Osteoblast (primary cell): ENCODE results near the gene MB. TPM values are rescaled to one million over a fixed set of nuclear protein-coding genes. Genes with fewer than 3 reads are reported as not detected.
A peak's percentile ranks its signal among the peaks of the same experiment; 100 is the strongest.

Experiments
- DNase-seq: peaks from one replicate; pipeline ENCODE4 v3.0.0; 2011; ENCODE audit warnings: low spot score, mixed read lengths; ENCODE audit not compliant: insufficient read length; ENCODE audit errors: missing footprints
- H2AFZ ChIP-seq: 2 replicates; pipeline ENCODE4 v1.6.0; 2011; ENCODE audit warnings: mild to moderate bottlenecking, low read length
- H3K27ac ChIP-seq: 2 replicates; pipeline ENCODE4 v1.5.1; 2011; ENCODE audit warnings: mild to moderate bottlenecking, low read depth, low read length, moderate library complexity
- H3K27me3 ChIP-seq: 2 replicates; pipeline ENCODE4 v1.6.0; 2012; ENCODE audit warnings: mild to moderate bottlenecking, control low read depth, inconsistent platforms, low read length, moderate library complexity; ENCODE audit not compliant: insufficient read depth
- H3K36me3 ChIP-seq: 2 replicates; pipeline ENCODE4 v1.5.1; 2011; ENCODE audit warnings: mild to moderate bottlenecking, low read length, control low read depth, moderate library complexity; ENCODE audit not compliant: insufficient read depth
- H3K4me1 ChIP-seq: 2 replicates; pipeline ENCODE4 v1.5.1; 2011; ENCODE audit warnings: mild to moderate bottlenecking, low read length, control low read depth, moderate library complexity; ENCODE audit not compliant: insufficient read depth
- H3K4me2 ChIP-seq: 2 replicates; pipeline ENCODE4 v1.6.0; 2011; ENCODE audit warnings: mild to moderate bottlenecking, low read length; ENCODE audit not compliant: insufficient read depth
- H3K4me3 ChIP-seq: fragments of 200-600 bp; sonication (generic); 3 replicates; pipeline ENCODE4 v1.5.1; 2012; ENCODE audit warnings: mild to moderate bottlenecking, low read length, inconsistent platforms; ENCODE audit not compliant: insufficient read depth
- H3K79me2 ChIP-seq: 2 replicates; pipeline ENCODE4 v1.6.0; 2012; ENCODE audit warnings: mild to moderate bottlenecking, low read length, control low read depth, inconsistent platforms; ENCODE audit not compliant: insufficient read depth
- H3K9me3 ChIP-seq: 2 replicates; pipeline ENCODE4 v1.5.1; 2011; ENCODE audit warnings: low read depth, low read length, control low read depth
- H4K20me1 ChIP-seq: 2 replicates; pipeline ENCODE4 v1.6.0; 2012; ENCODE audit warnings: mild to moderate bottlenecking, low read length, control low read depth; ENCODE audit not compliant: insufficient read depth
- CTCF ChIP-seq: IDR thresholded peaks from 2 replicates; pipeline ENCODE4 v1.5.1; 2011; ENCODE audit warnings: mild to moderate bottlenecking, low read depth, low read length, moderate library complexity; ENCODE audit errors: extremely low read depth
- total RNA-seq: library from RNA; depleted of rRNA; stranded (reverse); fragments of >200 nt; gene quantifications from 2 replicates; pipeline ENCODE4 v1.2.3, GENCODE V29; 2012

MB gene
- total RNA-seq, 1 donor = 0.36 TPM

DNA sequence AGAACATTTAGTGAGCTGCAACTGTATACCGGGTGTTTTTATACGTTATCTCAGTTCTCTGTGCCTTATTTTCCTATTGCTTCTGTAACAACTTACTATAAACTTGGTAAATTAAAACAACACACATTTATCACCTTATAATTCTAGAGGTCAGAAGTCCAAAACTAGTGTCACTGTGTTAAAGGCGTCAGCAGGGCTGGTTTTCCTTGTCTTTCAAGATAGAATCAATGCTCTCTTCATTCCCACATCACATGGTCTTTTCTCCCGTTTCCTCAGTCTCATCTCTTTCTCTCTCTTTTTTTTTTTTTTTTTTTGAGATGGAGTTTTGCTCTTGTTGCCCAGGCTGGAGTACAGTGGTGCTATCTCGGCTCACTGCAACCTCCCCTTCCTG lies 36.1 kb downstream of the MB start:
- no peak for TF ChIP-seq CTCF

GRCh38 chr22:35580351-35581022 lies 36.6 kb downstream of the MB start:
- H3K27me3 ChIP-seq = no peaks in the 10 kb centered on the region
- H3K79me2 ChIP-seq = no peaks in the 10 kb centered on the region
- H3K4me3 ChIP-seq = no peak overlapping the region
- H3K4me1 ChIP-seq = no peaks in the 10 kb centered on the region
- peak; percentile 19 for DNase-seq
- no peak overlapping the region for H3K27ac ChIP-seq
- H2AFZ ChIP-seq = no peak overlapping the region
- H3K4me2 ChIP-seq = no peak overlapping the region
- H3K36me3 ChIP-seq = no peaks in the 10 kb centered on the region
- TF ChIP-seq CTCF = no peak
- H3K9me3 ChIP-seq = no peaks in the 10 kb centered on the region
- no peaks in the 10 kb centered on the region for H4K20me1 ChIP-seq

More for the DNA sequence above, 36.1 kb downstream of the MB start:
- Histone ChIP-seq H3K4me2 (no peak overlapping the region), H3K4me3 (no peak overlapping the region), H2AFZ (no peak overlapping the region), H3K9me3 (no peaks in the 10 kb centered on the region), H3K36me3 (no peaks in the 10 kb centered on the region), H3K4me1 (no peaks in the 10 kb centered on the region), H3K27me3 (no peaks in the 10 kb centered on the region), H3K79me2 (no peaks in the 10 kb centered on the region), H4K20me1 (no peaks in the 10 kb centered on the region), H3K27ac (no peak overlapping the region)
- DNase-seq = no peak

DNA sequence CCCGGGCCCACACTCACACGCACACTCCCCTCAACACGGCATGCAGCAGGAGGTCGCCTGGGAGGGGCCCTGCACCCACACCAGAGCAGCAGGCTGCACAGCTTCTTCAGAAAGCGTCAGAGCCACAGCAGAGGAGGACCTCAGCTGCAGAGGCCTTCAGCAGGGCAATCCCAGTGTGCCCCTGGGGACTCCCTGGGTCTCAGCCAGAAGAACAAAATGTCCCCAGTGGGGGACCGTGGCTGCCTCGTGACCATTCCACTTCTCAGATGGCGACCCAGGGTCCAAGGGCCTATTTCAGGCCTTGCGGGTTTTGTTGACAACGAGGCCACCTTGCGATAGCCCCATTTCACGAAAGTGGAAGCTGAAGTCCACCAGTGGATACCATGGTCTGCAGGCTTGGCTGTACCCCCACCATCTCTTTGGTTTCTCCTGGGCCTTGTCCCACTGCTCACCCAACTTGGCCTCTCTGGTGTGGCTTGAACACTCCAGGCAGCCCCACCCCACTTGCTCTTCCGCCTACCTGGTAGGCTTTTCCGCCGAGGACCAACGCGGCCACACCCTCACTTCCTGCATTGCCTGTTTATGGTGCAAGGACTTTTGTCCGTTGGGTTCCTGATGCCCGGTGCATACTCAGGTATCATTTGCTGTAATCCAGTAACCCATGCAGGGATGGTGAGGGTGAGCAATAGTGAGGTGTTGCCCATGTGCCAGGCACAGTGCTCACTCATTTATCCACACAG lies 38.1 kb downstream of the MB start:
- Histone ChIP-seq H3K79me2 (no peaks in the 10 kb centered on the region), H3K4me2 (no peak overlapping the region), H3K27ac (no peak overlapping the region), H3K4me1 (no peaks in the 10 kb centered on the region), H3K9me3 (no peaks in the 10 kb centered on the region), H4K20me1 (no peaks in the 10 kb centered on the region), H2AFZ (no peak overlapping the region), H3K4me3 (no peak overlapping the region), H3K27me3 (no peaks in the 10 kb centered on the region), H3K36me3 (no peaks in the 10 kb centered on the region)
- no peak for TF ChIP-seq CTCF
- DNase-seq = peak; percentile 13
